Lower lobe of right lung (tissue), 2 donors: ENCODE results near the gene LMAN1L. TPM values are rescaled to one million over a fixed set of nuclear protein-coding genes. Genes with fewer than 3 reads are reported as not detected.

Experiments
- ATAC-seq, 2 donors: fragments of 200-7000 bp; cut with Tn5 transposase; one replicate each; pipeline ENCODE4 v1.9.1; 2020 to 2022; ENCODE audit warnings: mild to moderate bottlenecking in 2 of 2, moderate library complexity in 2 of 2
- DNase-seq: peaks from one replicate; pipeline ENCODE4 v3.0.0-alpha.2; 2020
- H3K27ac ChIP-seq: fragments of 200-600 bp; one replicate; pipeline ENCODE4 v1.8.0; 2022
- H3K27me3 ChIP-seq: fragments of 200-600 bp; one replicate; pipeline ENCODE4 v1.8.0; 2022; ENCODE audit warnings: low read depth
- H3K36me3 ChIP-seq: fragments of 200-600 bp; one replicate; pipeline ENCODE4 v1.8.0; 2022; ENCODE audit warnings: mild to moderate bottlenecking
- H3K4me1 ChIP-seq: fragments of 200-600 bp; one replicate; pipeline ENCODE4 v1.8.0; 2022
- H3K4me3 ChIP-seq: fragments of 200-600 bp; one replicate; pipeline ENCODE4 v1.8.0; 2022; ENCODE audit warnings: mild to moderate bottlenecking
- H3K9me3 ChIP-seq: fragments of 200-600 bp; one replicate; pipeline ENCODE4 v1.8.0; 2022
- intact Hi-C: fragments of 100-400 bp; cut with DNase I; formaldehyde crosslinking; loops from one replicate; pipeline ENCODE4 v1.11.0; 2022
- total RNA-seq: library from RNA; stranded (reverse); fragmentation: NEBNext Ultra II Directional; extraction: Animal tissue kit (Norgen Biotek cat#: 25700); gene quantifications from one replicate; pipeline ENCODE4 v1.2.1, GENCODE V29; 2021
- TF ChIP-seq, protein P1 (sequence below): fragments of 200-600 bp; IDR thresholded peaks from one replicate; pipeline ENCODE4 v1.8.0; 2022; ENCODE audit warnings: antibody characterized with exemption, mild to moderate bottlenecking
- donor health status: DM: no; HTN: yes; CAD: no; lungs with severe emphysema.

Gene LMAN1L
- total RNA-seq, 1 donor from 2014 or later, result not detected

DNA sequence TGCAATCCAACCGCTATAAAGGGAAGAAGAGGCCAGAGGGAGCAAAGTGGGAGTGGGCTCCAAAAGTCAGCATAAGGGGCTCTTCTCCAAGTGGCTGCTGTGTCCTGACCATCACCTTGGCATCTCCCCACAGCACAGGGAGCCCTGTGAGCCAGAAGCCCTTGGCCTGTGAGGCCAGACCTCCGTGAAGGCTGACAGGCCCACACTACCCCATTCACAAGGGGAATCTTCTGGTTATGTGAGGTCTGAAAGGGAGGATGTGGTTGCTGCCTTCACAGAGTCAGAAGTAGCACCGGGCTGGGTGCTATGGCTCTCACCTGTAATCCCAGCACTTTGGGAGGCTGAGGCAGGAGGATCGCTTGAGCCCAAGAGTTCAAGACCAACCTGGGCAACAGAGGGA, 32.9 kb downstream of the LMAN1L start:
- H3K27me3 ChIP-seq, result no peaks in the 10 kb centered on the region
- DNase-seq, result no peak
- peaks cover 59% of the 10 kb centered on the region for H3K36me3 ChIP-seq
- TF ChIP-seq, protein P1, sequence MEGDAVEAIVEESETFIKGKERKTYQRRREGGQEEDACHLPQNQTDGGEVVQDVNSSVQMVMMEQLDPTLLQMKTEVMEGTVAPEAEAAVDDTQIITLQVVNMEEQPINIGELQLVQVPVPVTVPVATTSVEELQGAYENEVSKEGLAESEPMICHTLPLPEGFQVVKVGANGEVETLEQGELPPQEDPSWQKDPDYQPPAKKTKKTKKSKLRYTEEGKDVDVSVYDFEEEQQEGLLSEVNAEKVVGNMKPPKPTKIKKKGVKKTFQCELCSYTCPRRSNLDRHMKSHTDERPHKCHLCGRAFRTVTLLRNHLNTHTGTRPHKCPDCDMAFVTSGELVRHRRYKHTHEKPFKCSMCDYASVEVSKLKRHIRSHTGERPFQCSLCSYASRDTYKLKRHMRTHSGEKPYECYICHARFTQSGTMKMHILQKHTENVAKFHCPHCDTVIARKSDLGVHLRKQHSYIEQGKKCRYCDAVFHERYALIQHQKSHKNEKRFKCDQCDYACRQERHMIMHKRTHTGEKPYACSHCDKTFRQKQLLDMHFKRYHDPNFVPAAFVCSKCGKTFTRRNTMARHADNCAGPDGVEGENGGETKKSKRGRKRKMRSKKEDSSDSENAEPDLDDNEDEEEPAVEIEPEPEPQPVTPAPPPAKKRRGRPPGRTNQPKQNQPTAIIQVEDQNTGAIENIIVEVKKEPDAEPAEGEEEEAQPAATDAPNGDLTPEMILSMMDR, result no peak
- no peaks in the 10 kb centered on the region for H3K9me3 ChIP-seq
- intact Hi-C loops, result no loop called here
- no peak for ATAC-seq
- peaks cover 18% of the 10 kb centered on the region for H3K4me1 ChIP-seq
- H3K4me3 ChIP-seq, result no peak overlapping the region
- H3K27ac ChIP-seq, result peak overlapping the region; percentile 49

GRCh38 chr15:74847432-74847831, 34.8 kb downstream of the LMAN1L start:
- Histone ChIP-seq H3K36me3 (peaks cover 77% of the 10 kb centered on the region), H3K4me1 (peaks cover 10% of the 10 kb centered on the region), H3K27me3 (no peaks in the 10 kb centered on the region), H3K9me3 (no peaks in the 10 kb centered on the region), H3K4me3 (no peak overlapping the region), H3K27ac (no peak overlapping the region)
- intact Hi-C loops, result no loop called here
- TF ChIP-seq, protein P1, result no peak
- no peak for DNase-seq
- ATAC-seq, result no peak

DNA sequence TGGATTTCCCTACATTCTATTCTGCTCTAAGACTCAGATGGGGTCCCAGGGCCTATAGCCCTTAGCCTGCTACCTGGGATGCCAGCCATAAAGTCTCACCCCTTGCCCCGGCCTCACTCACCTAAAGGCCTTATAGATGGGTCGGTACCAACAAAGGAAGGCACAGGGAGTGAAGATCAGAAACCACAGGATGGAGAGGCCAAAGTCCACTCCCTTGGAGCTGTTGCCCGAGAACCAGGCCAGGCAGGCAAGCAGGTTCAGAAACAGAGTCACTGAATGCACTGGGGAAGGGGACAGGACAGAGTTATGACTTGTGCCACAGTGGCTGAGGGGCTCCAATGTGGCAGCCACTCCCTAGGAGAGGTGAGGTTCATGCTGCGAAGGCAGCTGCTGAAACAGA, 37.8 kb downstream of the LMAN1L start:
- Histone ChIP-seq H3K36me3 (peaks cover 89% of the 10 kb centered on the region), H3K4me1 (no peaks in the 10 kb centered on the region), H3K9me3 (no peaks in the 10 kb centered on the region), H3K4me3 (no peak overlapping the region), H3K27me3 (no peaks in the 10 kb centered on the region), H3K27ac (no peak overlapping the region)
- DNase-seq, result no peak
- TF ChIP-seq, protein P1, result no peak
- intact Hi-C loops, result no loop called here
- ATAC-seq, result no peak

DNA sequence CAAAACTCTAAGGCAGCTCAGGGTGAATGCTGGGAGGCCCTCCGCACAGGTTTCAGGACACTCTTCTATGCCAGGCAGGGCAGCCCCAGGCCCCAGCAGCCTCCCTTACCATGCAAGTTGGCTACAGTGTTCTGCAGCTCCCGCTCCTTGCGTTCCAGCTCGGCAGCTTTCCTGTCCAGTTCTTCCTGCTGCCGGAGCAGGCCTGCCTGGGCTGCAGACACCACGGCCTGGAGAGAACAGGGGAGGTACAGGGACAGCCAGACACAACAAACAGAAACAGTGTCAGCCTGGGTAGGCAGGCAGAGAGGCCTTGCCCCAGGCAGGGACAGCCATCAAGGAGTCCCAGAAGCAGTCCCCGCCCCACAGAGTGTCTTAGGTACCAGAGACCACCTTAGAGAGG, 39.3 kb downstream of the LMAN1L start:
- Histone ChIP-seq H3K27me3 (no peaks in the 10 kb centered on the region), H3K36me3 (peaks cover 81% of the 10 kb centered on the region), H3K9me3 (no peaks in the 10 kb centered on the region), H3K27ac (no peak overlapping the region), H3K4me3 (no peak overlapping the region), H3K4me1 (peaks cover 8% of the 10 kb centered on the region)
- intact Hi-C loops, result no loop called here
- TF ChIP-seq, protein P1, result no peak
- no peak for ATAC-seq
- DNase-seq, result no peak

DNA sequence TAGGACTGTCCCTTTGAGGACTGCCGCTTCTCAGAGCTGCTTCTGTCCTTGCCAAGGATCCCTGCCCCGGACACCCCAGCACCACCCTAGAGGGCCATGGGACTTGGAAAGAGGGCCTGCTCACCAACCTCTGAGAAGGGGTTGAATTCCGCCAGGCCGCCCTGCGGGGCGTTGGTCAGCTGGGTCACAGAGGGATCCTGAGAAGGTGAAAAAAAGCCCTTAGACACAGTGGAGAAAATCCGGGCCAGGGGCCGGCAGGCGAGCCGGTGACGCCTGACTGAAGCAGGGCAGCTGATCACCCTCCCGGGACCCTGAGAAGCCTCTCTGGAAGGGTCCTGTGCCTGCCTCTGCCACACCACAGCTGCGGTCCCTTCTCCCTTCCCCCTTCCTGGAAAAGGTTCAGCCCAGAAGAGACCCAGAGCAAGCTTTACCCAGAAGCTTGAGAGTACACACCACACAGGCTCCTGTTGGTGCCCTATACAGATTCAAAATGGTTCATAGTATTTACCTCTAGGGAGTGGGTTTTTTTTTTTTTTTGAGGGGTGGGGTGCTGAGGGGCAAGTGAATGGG, 41.9 kb downstream of the LMAN1L start:
- intact Hi-C loops, result no loop called here
- TF ChIP-seq, protein P1, result no peak

More for the DNA sequence above, 41.9 kb downstream of the LMAN1L start:
- Histone ChIP-seq H3K4me3 (no peak overlapping the region), H3K27ac (no peak overlapping the region), H3K4me1 (peaks cover 32% of the 10 kb centered on the region), H3K36me3 (peaks cover 68% of the 10 kb centered on the region), H3K9me3 (no peaks in the 10 kb centered on the region), H3K27me3 (no peaks in the 10 kb centered on the region)
- ATAC-seq (no peak), DNase-seq (no peak)
